Camera-type eye (tissue), 1 donor: ENCODE data around the gene TBC1D25. TPM values are rescaled to one million over a fixed set of nuclear protein-coding genes. Genes with fewer than 3 reads are reported as not detected.

Experiments
- total RNA-seq: library from RNA; depleted of rRNA; stranded (reverse); fragments of >200 nt; gene quantifications from one replicate; pipeline ENCODE4 v1.2.3, GENCODE V29; 2014

Gene TBC1D25
- total RNA-seq: 10.0 TPM

DNA sequence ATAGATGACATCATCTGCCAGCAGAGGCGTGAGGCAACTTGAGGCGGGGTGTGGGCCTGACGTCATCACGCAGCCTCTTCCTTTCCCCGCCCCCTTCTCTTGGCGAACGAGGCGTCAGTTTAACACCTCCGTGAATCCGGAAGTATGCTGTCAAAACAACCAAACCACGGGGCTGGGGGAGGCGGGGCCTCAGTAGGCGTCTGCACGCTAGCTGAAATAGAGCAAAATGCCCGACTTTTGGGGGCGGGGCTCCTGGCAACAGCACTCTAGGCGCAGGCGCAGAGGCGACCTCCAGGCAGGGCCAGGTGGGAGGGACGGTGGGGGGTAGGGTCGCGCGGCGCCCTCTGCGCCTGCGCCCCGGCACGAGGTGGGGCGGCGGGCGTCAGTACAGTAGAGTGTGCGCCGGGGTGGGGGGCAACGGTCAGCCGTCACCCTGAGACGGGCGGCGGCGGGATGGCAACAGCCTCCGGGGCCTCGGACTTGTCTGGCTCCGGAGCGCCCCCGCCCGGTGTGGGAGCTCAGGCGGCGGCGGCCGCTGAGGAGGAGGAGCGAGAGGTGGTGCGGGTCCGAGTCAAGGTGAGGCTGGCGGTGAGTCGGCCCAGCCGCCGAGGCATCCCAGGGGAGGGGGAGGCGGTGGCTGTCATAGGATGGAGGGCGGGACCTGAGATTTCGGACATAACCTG, at the start of gene TBC1D25:
TSS of gene TBC1D25 (plus strand) at position 370 of the 683 bp plus-strand sequence. CDS start at position 454, 84 bp downstream.

GRCh38 chrX:48508400-48509244, 30.9 kb upstream of the TBC1D25 start, which contains the start of gene PORCN:
Gene PORCN (plus strand): TSS chrX:48508992. CDS start chrX:48509821, 829 bp downstream.

DNA sequence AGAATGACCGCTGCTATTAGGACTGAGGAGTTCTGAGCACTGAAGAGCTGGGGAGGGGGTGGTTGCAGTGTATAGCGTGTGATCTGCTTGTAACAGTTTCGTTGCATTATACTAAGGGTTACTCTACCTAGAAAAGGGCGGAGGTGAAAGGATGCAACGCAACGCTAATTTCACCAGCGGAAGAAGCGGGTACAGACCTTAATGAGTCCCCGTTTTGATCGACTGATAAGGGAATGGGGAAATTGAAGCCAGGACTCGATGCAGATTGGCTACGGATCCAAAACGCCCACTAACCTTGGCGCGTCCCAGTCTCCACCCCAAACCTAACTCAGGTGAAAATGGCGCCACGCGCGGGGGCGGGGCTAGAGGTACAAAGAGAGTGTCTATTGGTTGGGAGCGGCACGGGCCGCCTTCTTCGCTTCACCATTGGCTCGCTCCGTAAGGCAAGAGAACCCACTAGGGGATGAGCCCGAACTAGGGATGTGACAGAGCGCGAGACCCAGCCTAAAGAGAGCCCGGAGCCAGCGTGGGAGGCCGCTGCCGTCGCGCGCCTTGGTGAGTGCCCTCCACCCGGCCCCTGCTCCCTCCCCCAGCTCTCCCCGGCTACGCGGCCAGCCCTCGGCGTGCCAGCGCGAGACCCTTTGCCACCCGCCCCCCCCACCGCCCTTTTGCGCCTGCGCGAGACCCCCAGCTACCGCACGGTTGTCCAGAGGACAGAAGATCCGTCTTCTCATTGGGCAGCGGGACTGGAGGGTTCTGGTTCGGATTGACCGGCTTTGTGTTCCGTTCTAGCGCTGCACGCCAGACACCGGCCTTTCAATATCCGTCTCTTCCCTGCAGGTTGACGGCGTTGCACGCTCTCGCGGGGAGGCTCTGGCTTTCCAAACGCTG, 17.9 kb upstream of the TBC1D25 start, which contains the start of gene EBP:
TSS of gene EBP (plus strand) at position 456 of the 891 bp plus-strand sequence. CDS start 1,964 bp downstream, outside the sequence.

GRCh38 chrX:48574270-48575266, 35.1 kb downstream of the TBC1D25 start, which contains the start of gene RBM3:
Gene RBM3 (plus strand): TSS chrX:48574484. CDS start chrX:48575181, 697 bp downstream.

GRCh38 chrX:48597353-48598264, 58.1 kb downstream of the TBC1D25 start, which contains the start of gene WDR13:
Gene WDR13 (plus strand): TSS chrX:48597492. CDS start chrX:48597997, 505 bp downstream.

Other genes with a start within 250 kb of the TBC1D25 start
- not detected for gene SSX3, start 183.0 kb upstream of the TBC1D25 start, total RNA-seq
- gene SSX4, start 156.2 kb upstream of the TBC1D25 start, total RNA-seq: not detected
- not detected for gene SSX4B, start 127.8 kb upstream of the TBC1D25 start, total RNA-seq
- gene SLC38A5, start 69.5 kb upstream of the TBC1D25 start, total RNA-seq: 103 TPM
- gene FTSJ1, start 63.5 kb upstream of the TBC1D25 start, total RNA-seq: 59.1 TPM
- gene PORCN, start 30.7 kb upstream of the TBC1D25 start, total RNA-seq: 13.7 TPM
- gene EBP, start 17.9 kb upstream of the TBC1D25 start, total RNA-seq: 21.9 TPM
- gene RBM3, start 34.8 kb downstream of the TBC1D25 start, total RNA-seq: 124 TPM
- gene WDR13, start 57.8 kb downstream of the TBC1D25 start, total RNA-seq: 83.1 TPM
- gene WAS, start 144.1 kb downstream of the TBC1D25 start, total RNA-seq: 3.5 TPM
- 4.3 TPM for gene SUV39H1, start 157.0 kb downstream of the TBC1D25 start, total RNA-seq
- gene GLOD5, start 222.0 kb downstream of the TBC1D25 start, total RNA-seq: not detected
- gene GATA1, start 246.9 kb downstream of the TBC1D25 start, total RNA-seq: 0.44 TPM